HepG2 (cell line): ENCODE results near the gene FCHO1. TPM values are rescaled to one million over a fixed set of nuclear protein-coding genes. Genes with fewer than 3 reads are reported as not detected.

Experiments
- CENPBD1 ChIP-seq: sonication (generic); formaldehyde crosslinking; IDR thresholded peaks from 2 replicates; pipeline ENCODE4 v1.8.0; 2022; ENCODE audit warnings: missing genetic modification reagents, low read depth, mild to moderate bottlenecking, borderline replicate concordance
- DNMT3B ChIP-seq: conservative IDR thresholded peaks from 2 replicates; pipeline ENCODE4 v1.6.1; 2016; ENCODE audit warnings: missing biosample characterization, control low read depth
- HCFC1 ChIP-seq: fragments of 150-350 bp; IDR thresholded peaks from 2 replicates; pipeline ENCODE4 v1.6.1; 2014; ENCODE audit warnings: low read depth, low read length
- HES4 ChIP-seq: sonication (generic); formaldehyde crosslinking; IDR thresholded peaks from 2 replicates; pipeline ENCODE4 v1.9.0; 2021; ENCODE audit warnings: mild to moderate bottlenecking, missing genetic modification reagents, borderline replicate concordance
- KDM2A ChIP-seq: sonication (generic); formaldehyde crosslinking; IDR thresholded peaks from 2 replicates; pipeline ENCODE4 v1.4.0; 2020; ENCODE audit warnings: low read depth, missing genetic modification reagents, borderline replicate concordance
- KLF15 ChIP-seq: sonication (generic); formaldehyde crosslinking; IDR thresholded peaks from 2 replicates; pipeline ENCODE4 v1.8.1; 2023; ENCODE audit warnings: borderline replicate concordance, mild to moderate bottlenecking, inconsistent platforms, missing genetic modification reagents, mixed read lengths
- MAX ChIP-seq: IDR thresholded peaks from 2 replicates; pipeline ENCODE4 v1.6.1; 2012; ENCODE audit warnings: inconsistent platforms
- MIER3 ChIP-seq: IDR thresholded peaks from 2 replicates; pipeline ENCODE4 v1.6.1; 2016; ENCODE audit warnings: missing compliant biosample characterization, borderline replicate concordance
- MLX ChIP-seq: IDR thresholded peaks from 2 replicates; pipeline ENCODE4 v1.6.1; 2016
- MXD4 ChIP-seq: IDR thresholded peaks from 2 replicates; pipeline ENCODE4 v1.6.1; 2016; ENCODE audit warnings: mild to moderate bottlenecking, missing biosample characterization, missing genetic modification reagents
- MYPOP ChIP-seq: sonication (generic); formaldehyde crosslinking; IDR thresholded peaks from 2 replicates; pipeline ENCODE4 v1.8.1; 2023; ENCODE audit warnings: mild to moderate bottlenecking, moderate library complexity, missing genetic modification reagents
- PHF5A ChIP-seq: IDR thresholded peaks from one replicate; pipeline ENCODE4 v1.6.1; 2018; ENCODE audit warnings: low read depth, missing genetic modification reagents; ENCODE audit not compliant: unreplicated experiment
- RFX5 ChIP-seq: IDR thresholded peaks from 2 replicates; pipeline ENCODE4 v1.6.1; 2011; ENCODE audit warnings: low read depth, low read length, improper control_type of control experiment
- SPEN ChIP-seq: sonication (generic); formaldehyde crosslinking; IDR thresholded peaks from 2 replicates; pipeline ENCODE4 v1.5.1; 2020; ENCODE audit warnings: low read depth, mild to moderate bottlenecking, missing genetic modification reagents
- TFDP2 ChIP-seq: sonication (generic); formaldehyde crosslinking; IDR thresholded peaks from 2 replicates; pipeline ENCODE4 v1.4.0; 2020; ENCODE audit warnings: missing genetic modification reagents
- THAP7 ChIP-seq: sonication (generic); formaldehyde crosslinking; IDR thresholded peaks from 2 replicates; pipeline ENCODE4 v1.8.1; 2023; ENCODE audit warnings: mild to moderate bottlenecking, missing genetic modification reagents
- ZBTB2 ChIP-seq: sonication (generic); formaldehyde crosslinking; IDR thresholded peaks from 2 replicates; pipeline ENCODE4 v1.8.0; 2022; ENCODE audit warnings: low read depth, missing genetic modification reagents
- ZBTB7A ChIP-seq: sonication (generic); formaldehyde crosslinking; IDR thresholded peaks from 2 replicates; pipeline ENCODE4 v1.8.0; 2022; ENCODE audit warnings: mild to moderate bottlenecking, missing genetic modification reagents
- ZBTB7B ChIP-seq: sonication (generic); formaldehyde crosslinking; IDR thresholded peaks from 2 replicates; pipeline ENCODE4 v1.4.0; 2020; ENCODE audit warnings: missing genetic modification reagents
- ZFY ChIP-seq: sonication (generic); formaldehyde crosslinking; IDR thresholded peaks from 2 replicates; pipeline ENCODE4 v1.4.0; 2020; ENCODE audit warnings: missing genetic modification reagents
- ZNF234 ChIP-seq: sonication (generic); formaldehyde crosslinking; conservative IDR thresholded peaks from 2 replicates; pipeline ENCODE4 v1.5.1; 2020; ENCODE audit warnings: mild to moderate bottlenecking, missing genetic modification reagents
- ZNF337 ChIP-seq: sonication (generic); formaldehyde crosslinking; IDR thresholded peaks from 2 replicates; pipeline ENCODE4 v1.5.1; 2020; ENCODE audit warnings: missing genetic modification reagents, low read depth, mild to moderate bottlenecking, borderline replicate concordance
- ZNF792 ChIP-seq: IDR thresholded peaks from 2 replicates; pipeline ENCODE4 v1.6.1; 2016
- ZSCAN29 ChIP-seq: sonication (generic); formaldehyde crosslinking; conservative IDR thresholded peaks from 2 replicates; pipeline ENCODE4 v1.4.0; 2020; ENCODE audit warnings: mild to moderate bottlenecking, missing genetic modification reagents
- ZZZ3 ChIP-seq: sonication (generic); formaldehyde crosslinking; IDR thresholded peaks from 2 replicates; pipeline ENCODE4 v1.4.0; 2020; ENCODE audit warnings: missing genetic modification reagents, mild to moderate bottlenecking, borderline replicate concordance
- polyA plus RNA-seq, 8 experiments: library from polyadenylated mRNA; depleted of rRNA in 3 of 8; stranded (reverse) in 7 of 8; unstranded in 1 of 8; fragments of >200 nt; fragmentation: Illumina TruSeq in 4 of 8; extraction: Trizol in 4 of 8; gene quantifications; 2 replicates each; pipeline versions ENCODE4 v1.2.1 to v1.2.3, GENCODE V29; 2011 to 2016; ENCODE audit warnings: low read depth in 4 of 8, missing spikeins in 1 of 8, mixed read lengths in 1 of 8; ENCODE audit not compliant: insufficient read depth in 1 of 8
- total RNA-seq, 5 experiments: library from RNA; depleted of rRNA; stranded (reverse); fragments of >200 nt; fragmentation: Illumina TruSeq; extraction: Trizol; gene quantifications; 2 replicates each; pipeline ENCODE4 v1.2.3, GENCODE V29; 2016; ENCODE audit warnings: low read depth in 1 of 5

FCHO1 gene
- total and polyA plus RNA-seq, 2 of the 13 experiments (the other 11 are each of a cell fraction or from before 2014, with no cell fraction given), result 1.3 to 3.1 TPM

GRCh38 chr19:17797424-17798201 lies 46.3 kb downstream of the FCHO1 start (continued):
- TF ChIP-seq MLX (CRISPR knock-in tag) (0 out of 2 replicates have a peak, but pooled peaks have one; percentile 14), ZNF234 (CRISPR knock-in tag) (no peak), PHF5A (CRISPR knock-in tag) (no peak), HCFC1 (no peak), ZBTB7A (CRISPR knock-in tag) (no peak), MAX (peak; percentile 44), SPEN (peak; percentile 56), MYPOP (CRISPR knock-in tag) (0 out of 2 replicates have a peak, but pooled peaks have one; percentile 20), ZZZ3 (CRISPR knock-in tag) (no peak), DNMT3B (peak; percentile 80; the same call in 1 of the 2 replicates), THAP7 (CRISPR knock-in tag) (no peak), KLF15 (CRISPR knock-in tag) (no peak), TFDP2 (CRISPR knock-in tag) (no peak), ZSCAN29 (no peak), ZFY (CRISPR knock-in tag) (no peak), HES4 (CRISPR knock-in tag) (no peak), ZBTB7B (0 out of 2 replicates have a peak, but pooled peaks have one; percentile 31), MIER3 (no peak), CENPBD1 (CRISPR knock-in tag) (no peak), ZNF337 (CRISPR knock-in tag) (no peak), KDM2A (CRISPR knock-in tag) (no peak), ZBTB2 (CRISPR knock-in tag) (no peak), ZNF792 (CRISPR knock-in tag) (no peak), RFX5 (no peak), MXD4 (CRISPR knock-in tag) (no peak)
